Endothelial cell of umbilical vein (primary cell): ENCODE results near the gene CD151.
A peak's percentile ranks its signal among the peaks of the same experiment; 100 is the strongest.

Experiments used
- CTCF ChIP-seq, 2 donors: IDR thresholded peaks; 1 replicate in 1 of 2; 2 replicates in 1 of 2; pipeline ENCODE4 v1.5.1; 2011; ENCODE audit warnings: low read length in 2 of 2, mild to moderate bottlenecking in 2 of 2, moderate library complexity in 2 of 2, control low read depth in 1 of 2, inconsistent platforms in 1 of 2, low read depth in 1 of 2; ENCODE audit not compliant: insufficient read depth in 1 of 2; ENCODE audit errors: extremely low read depth in 1 of 2
- EZH2 ChIP-seq: IDR thresholded peaks from 2 replicates; pipeline ENCODE4 v1.6.1; 2012; ENCODE audit warnings: borderline replicate concordance, low read depth, mild to moderate bottlenecking, moderate library complexity, low read length, inconsistent platforms; ENCODE audit not compliant: severe bottlenecking
- FOS ChIP-seq: IDR thresholded peaks from 2 replicates; pipeline ENCODE4 v1.6.1; 2011; ENCODE audit warnings: mild to moderate bottlenecking, low read length, moderate library complexity, borderline replicate concordance; ENCODE audit not compliant: insufficient read depth
- GATA2 ChIP-seq: IDR thresholded peaks from 2 replicates; pipeline ENCODE4 v1.7.0; 2011; ENCODE audit warnings: low read depth, mild to moderate bottlenecking, moderate library complexity, mixed read lengths, low read length; ENCODE audit not compliant: insufficient read length, insufficient read depth
- JUN ChIP-seq: IDR thresholded peaks from 2 replicates; pipeline ENCODE4 v1.6.1; 2011; ENCODE audit warnings: borderline replicate concordance, low read depth; ENCODE audit not compliant: insufficient read length, insufficient read depth
- MYC ChIP-seq: IDR thresholded peaks from one replicate; pipeline ENCODE4 v1.6.1; 2011; ENCODE audit warnings: mild to moderate bottlenecking, low read depth, low read length
- POLR2A ChIP-seq: IDR thresholded peaks from 2 replicates; pipeline ENCODE4 v1.6.1; 2012; ENCODE audit warnings: low read depth, mild to moderate bottlenecking, control low read depth, low read length
- POLR2AphosphoS5 ChIP-seq: IDR thresholded peaks from 2 replicates; pipeline ENCODE4 v1.6.1; 2012; ENCODE audit warnings: low read depth, mild to moderate bottlenecking, control low read depth, low read length, moderate library complexity; ENCODE audit not compliant: insufficient read depth
- TF ChIP-seq, protein P1 (sequence below): IDR thresholded peaks from 2 replicates; pipeline ENCODE4 v1.6.1; 2011; ENCODE audit not compliant: insufficient read depth, insufficient read length

GRCh38 chr11:836700-837099, 3.9 kb downstream of the CD151 start:
- no peak for TF ChIP-seq CTCF (IDR thresholded peaks at IDR 0.05; ENCODE audit: extremely low read depth in 1 of 2, insufficient read depth in 1 of 2, low read depth in 1 of 2, low read length in 2 of 2)
- no peak for TF ChIP-seq EZH2
- TF ChIP-seq POLR2AphosphoS5, result no peak
- no peak for TF ChIP-seq MYC
- TF ChIP-seq, protein P1, sequence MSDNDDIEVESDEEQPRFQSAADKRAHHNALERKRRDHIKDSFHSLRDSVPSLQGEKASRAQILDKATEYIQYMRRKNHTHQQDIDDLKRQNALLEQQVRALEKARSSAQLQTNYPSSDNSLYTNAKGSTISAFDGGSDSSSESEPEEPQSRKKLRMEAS, result no peak
- TF ChIP-seq GATA2, result no peak
- TF ChIP-seq JUN, result no peak
- TF ChIP-seq FOS, result no peak
- TF ChIP-seq POLR2A, result peak; percentile 17
